ENCODE results near the gene PGM2L1. TPM values are rescaled to one million over a fixed set of nuclear protein-coding genes. Genes with fewer than 3 reads are reported as not detected.
A peak's percentile ranks its signal among the peaks of the same experiment; 100 is the strongest.

PGM2L1 gene
- total and polyA plus RNA-seq, 2 experiments from 2014 or later, result 32.6 to 44.4 TPM

DNA sequence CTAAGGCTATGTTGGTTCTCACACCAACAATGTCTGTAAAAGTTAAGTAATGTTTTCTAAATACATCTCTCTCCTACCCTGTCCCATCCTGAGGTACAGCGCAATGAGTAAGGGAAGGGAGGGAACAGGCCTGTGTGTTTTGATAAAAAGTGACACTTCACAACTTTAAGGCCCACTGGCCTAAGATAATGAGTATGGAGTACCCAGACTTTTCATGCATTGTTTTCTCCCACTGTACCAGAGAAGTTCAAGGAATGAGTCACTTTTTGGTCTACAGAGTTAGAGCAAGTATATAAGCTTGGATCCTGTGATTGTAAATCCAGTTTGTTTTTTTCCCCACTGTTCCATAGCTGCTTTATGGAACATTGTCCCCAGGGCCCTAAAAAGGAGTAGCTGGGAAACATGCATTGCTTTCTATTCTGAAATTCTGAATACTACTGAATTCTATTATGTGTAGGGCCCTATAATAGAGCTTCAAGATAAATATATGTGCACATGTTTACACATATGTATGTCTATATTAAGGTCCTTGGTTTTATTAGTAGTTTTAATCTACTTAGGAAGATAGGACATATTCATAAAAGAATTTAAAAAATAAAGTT lies 39.3 kb upstream of the PGM2L1 start (continued):
- TF ChIP-seq, protein P1, sequence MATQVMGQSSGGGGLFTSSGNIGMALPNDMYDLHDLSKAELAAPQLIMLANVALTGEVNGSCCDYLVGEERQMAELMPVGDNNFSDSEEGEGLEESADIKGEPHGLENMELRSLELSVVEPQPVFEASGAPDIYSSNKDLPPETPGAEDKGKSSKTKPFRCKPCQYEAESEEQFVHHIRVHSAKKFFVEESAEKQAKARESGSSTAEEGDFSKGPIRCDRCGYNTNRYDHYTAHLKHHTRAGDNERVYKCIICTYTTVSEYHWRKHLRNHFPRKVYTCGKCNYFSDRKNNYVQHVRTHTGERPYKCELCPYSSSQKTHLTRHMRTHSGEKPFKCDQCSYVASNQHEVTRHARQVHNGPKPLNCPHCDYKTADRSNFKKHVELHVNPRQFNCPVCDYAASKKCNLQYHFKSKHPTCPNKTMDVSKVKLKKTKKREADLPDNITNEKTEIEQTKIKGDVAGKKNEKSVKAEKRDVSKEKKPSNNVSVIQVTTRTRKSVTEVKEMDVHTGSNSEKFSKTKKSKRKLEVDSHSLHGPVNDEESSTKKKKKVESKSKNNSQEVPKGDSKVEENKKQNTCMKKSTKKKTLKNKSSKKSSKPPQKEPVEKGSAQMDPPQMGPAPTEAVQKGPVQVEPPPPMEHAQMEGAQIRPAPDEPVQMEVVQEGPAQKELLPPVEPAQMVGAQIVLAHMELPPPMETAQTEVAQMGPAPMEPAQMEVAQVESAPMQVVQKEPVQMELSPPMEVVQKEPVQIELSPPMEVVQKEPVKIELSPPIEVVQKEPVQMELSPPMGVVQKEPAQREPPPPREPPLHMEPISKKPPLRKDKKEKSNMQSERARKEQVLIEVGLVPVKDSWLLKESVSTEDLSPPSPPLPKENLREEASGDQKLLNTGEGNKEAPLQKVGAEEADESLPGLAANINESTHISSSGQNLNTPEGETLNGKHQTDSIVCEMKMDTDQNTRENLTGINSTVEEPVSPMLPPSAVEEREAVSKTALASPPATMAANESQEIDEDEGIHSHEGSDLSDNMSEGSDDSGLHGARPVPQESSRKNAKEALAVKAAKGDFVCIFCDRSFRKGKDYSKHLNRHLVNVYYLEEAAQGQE (IDR thresholded peaks at IDR 0.05; ENCODE audit: unreplicated experiment), result no peak

DNA sequence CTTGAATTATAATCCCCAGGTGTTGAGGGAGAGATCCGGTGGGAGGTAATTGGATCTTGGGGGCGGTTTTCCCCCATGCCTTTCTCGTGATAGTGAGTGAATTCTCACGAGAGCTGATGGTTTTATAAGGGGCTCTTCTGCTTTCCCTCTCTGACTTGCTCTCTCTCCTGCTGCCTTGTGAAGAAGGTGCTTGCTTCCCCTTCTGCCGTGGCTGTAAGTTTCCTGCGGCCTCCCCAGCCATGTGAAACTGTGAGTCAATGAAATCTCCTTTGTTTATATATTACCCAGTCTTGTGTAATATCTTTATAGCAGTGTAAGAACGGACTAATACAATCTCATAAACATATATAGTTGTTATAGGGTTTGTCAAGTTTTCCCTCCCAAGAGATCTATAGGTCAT lies 36.3 kb upstream of the PGM2L1 start:
- no peak overlapping the region for H3K27ac ChIP-seq (ENCODE audit: low read depth)
- no peak overlapping the region for H3K4me3 ChIP-seq
- H4K20me1 ChIP-seq (replicated peaks; ENCODE audit: insufficient read depth), result no peaks in the 10 kb centered on the region
- H3F3A ChIP-seq (replicated peaks; ENCODE audit: low read depth), result no peaks in the 10 kb centered on the region
- H3K4me1 Mint-ChIP-seq, result no peaks in the 10 kb centered on the region
- H3K27me3 ChIP-seq (ENCODE audit: insufficient read depth), result no peaks in the 10 kb centered on the region
- no peak for ATAC-seq
- peak overlapping the region; percentile 59; the same call in 1 of the 2 replicates for H2AFZ ChIP-seq
- H3K27me3 Mint-ChIP-seq (ENCODE audit: insufficient read depth, low read depth, poor library complexity), result no peaks in the 10 kb centered on the region
- no peaks in the 10 kb centered on the region for H3K9me2 ChIP-seq (ENCODE audit: insufficient read depth)
- H3K36me3 Mint-ChIP-seq (ENCODE audit: low read depth), result no peaks in the 10 kb centered on the region
- DNase-seq (ENCODE audit: low spot score), result no peak
- no peaks in the 10 kb centered on the region for H3K36me3 ChIP-seq (ENCODE audit: insufficient read depth)
- H3K9me3 Mint-ChIP-seq, result no peaks in the 10 kb centered on the region
- H3K79me2 ChIP-seq (replicated peaks; ENCODE audit: insufficient read depth), result no peaks in the 10 kb centered on the region
- no peak overlapping the region for H3K4me3 Mint-ChIP-seq
- no peak overlapping the region for H3K27ac Mint-ChIP-seq
- H3K4me2 ChIP-seq, result no peak overlapping the region
- H3K4me1 ChIP-seq (ENCODE audit: insufficient read depth), result no peaks in the 10 kb centered on the region
- TF ChIP-seq, protein P2, sequence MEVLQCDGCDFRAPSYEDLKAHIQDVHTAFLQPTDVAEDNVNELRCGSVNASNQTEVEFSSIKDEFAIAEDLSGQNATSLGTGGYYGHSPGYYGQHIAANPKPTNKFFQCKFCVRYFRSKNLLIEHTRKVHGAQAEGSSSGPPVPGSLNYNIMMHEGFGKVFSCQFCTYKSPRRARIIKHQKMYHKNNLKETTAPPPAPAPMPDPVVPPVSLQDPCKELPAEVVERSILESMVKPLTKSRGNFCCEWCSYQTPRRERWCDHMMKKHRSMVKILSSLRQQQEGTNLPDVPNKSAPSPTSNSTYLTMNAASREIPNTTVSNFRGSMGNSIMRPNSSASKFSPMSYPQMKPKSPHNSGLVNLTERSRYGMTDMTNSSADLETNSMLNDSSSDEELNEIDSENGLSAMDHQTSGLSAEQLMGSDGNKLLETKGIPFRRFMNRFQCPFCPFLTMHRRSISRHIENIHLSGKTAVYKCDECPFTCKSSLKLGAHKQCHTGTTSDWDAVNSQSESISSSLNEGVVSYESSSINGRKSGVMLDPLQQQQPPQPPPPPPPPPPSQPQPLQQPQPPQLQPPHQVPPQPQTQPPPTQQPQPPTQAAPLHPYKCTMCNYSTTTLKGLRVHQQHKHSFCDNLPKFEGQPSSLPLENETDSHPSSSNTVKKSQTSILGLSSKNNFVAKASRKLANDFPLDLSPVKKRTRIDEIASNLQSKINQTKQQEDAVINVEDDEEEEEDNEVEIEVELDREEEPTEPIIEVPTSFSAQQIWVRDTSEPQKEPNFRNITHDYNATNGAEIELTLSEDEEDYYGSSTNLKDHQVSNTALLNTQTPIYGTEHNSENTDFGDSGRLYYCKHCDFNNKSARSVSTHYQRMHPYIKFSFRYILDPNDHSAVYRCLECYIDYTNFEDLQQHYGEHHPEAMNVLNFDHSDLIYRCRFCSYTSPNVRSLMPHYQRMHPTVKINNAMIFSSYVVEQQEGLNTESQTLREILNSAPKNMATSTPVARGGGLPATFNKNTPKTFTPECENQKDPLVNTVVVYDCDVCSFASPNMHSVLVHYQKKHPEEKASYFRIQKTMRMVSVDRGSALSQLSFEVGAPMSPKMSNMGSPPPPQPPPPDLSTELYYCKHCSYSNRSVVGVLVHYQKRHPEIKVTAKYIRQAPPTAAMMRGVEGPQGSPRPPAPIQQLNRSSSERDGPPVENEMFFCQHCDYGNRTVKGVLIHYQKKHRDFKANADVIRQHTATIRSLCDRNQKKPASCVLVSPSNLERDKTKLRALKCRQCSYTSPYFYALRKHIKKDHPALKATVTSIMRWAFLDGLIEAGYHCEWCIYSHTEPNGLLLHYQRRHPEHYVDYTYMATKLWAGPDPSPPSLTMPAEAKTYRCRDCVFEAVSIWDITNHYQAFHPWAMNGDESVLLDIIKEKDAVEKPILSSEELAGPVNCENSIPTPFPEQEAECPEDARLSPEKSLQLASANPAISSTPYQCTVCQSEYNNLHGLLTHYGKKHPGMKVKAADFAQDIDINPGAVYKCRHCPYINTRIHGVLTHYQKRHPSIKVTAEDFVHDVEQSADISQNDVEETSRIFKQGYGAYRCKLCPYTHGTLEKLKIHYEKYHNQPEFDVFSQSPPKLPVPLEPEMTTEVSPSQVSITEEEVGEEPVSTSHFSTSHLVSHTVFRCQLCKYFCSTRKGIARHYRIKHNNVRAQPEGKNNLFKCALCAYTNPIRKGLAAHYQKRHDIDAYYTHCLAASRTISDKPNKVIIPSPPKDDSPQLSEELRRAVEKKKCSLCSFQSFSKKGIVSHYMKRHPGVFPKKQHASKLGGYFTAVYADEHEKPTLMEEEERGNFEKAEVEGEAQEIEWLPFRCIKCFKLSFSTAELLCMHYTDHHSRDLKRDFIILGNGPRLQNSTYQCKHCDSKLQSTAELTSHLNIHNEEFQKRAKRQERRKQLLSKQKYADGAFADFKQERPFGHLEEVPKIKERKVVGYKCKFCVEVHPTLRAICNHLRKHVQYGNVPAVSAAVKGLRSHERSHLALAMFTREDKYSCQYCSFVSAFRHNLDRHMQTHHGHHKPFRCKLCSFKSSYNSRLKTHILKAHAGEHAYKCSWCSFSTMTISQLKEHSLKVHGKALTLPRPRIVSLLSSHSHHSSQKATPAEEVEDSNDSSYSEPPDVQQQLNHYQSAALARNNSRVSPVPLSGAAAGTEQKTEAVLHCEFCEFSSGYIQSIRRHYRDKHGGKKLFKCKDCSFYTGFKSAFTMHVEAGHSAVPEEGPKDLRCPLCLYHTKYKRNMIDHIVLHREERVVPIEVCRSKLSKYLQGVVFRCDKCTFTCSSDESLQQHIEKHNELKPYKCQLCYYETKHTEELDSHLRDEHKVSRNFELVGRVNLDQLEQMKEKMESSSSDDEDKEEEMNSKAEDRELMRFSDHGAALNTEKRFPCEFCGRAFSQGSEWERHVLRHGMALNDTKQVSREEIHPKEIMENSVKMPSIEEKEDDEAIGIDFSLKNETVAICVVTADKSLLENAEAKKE (CRISPR knock-in tag; IDR thresholded peaks at IDR 0.05), result no peak
- TF ChIP-seq EZH2 (IDR thresholded peaks at IDR 0.05; ENCODE audit: low read depth, unreplicated experiment) (no peak), EZH2phosphoT487 (IDR thresholded peaks at IDR 0.05; ENCODE audit: unreplicated experiment) (no peak), NANOG (IDR thresholded peaks at IDR 0.05; ENCODE audit: borderline replicate concordance) (no peak), CREB1 (CRISPR knock-in tag; IDR thresholded peaks at IDR 0.05; ENCODE audit: low read depth) (no peak), ZNF114 (CRISPR knock-in tag; IDR thresholded peaks at IDR 0.05) (no peak), JUNB (IDR thresholded peaks at IDR 0.05; ENCODE audit: unreplicated experiment) (no peak), ZNF331 (CRISPR knock-in tag; IDR thresholded peaks at IDR 0.05; ENCODE audit: low read depth) (no peak), POLR2AphosphoS5 (IDR thresholded peaks at IDR 0.05; ENCODE audit: low read depth) (no peak), STAT1 (IDR thresholded peaks at IDR 0.05; ENCODE audit: unreplicated experiment) (no peak)
- TF ChIP-seq, protein P3, sequence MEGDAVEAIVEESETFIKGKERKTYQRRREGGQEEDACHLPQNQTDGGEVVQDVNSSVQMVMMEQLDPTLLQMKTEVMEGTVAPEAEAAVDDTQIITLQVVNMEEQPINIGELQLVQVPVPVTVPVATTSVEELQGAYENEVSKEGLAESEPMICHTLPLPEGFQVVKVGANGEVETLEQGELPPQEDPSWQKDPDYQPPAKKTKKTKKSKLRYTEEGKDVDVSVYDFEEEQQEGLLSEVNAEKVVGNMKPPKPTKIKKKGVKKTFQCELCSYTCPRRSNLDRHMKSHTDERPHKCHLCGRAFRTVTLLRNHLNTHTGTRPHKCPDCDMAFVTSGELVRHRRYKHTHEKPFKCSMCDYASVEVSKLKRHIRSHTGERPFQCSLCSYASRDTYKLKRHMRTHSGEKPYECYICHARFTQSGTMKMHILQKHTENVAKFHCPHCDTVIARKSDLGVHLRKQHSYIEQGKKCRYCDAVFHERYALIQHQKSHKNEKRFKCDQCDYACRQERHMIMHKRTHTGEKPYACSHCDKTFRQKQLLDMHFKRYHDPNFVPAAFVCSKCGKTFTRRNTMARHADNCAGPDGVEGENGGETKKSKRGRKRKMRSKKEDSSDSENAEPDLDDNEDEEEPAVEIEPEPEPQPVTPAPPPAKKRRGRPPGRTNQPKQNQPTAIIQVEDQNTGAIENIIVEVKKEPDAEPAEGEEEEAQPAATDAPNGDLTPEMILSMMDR (conservative IDR thresholded peaks at IDR 0.05; ENCODE audit: low read depth in 2 of 2), result no peak
- TF ChIP-seq, protein P4, sequence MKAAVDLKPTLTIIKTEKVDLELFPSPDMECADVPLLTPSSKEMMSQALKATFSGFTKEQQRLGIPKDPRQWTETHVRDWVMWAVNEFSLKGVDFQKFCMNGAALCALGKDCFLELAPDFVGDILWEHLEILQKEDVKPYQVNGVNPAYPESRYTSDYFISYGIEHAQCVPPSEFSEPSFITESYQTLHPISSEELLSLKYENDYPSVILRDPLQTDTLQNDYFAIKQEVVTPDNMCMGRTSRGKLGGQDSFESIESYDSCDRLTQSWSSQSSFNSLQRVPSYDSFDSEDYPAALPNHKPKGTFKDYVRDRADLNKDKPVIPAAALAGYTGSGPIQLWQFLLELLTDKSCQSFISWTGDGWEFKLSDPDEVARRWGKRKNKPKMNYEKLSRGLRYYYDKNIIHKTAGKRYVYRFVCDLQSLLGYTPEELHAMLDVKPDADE (IDR thresholded peaks at IDR 0.05), result no peak
